ENCODE measurements around the gene RIT2.
"Not testable (repeated sequence)": the region's sequence is repeated elsewhere in the genome, so short reads cannot be mapped to it uniquely, and the experiment has no call there.

Gene RIT2

DNA sequence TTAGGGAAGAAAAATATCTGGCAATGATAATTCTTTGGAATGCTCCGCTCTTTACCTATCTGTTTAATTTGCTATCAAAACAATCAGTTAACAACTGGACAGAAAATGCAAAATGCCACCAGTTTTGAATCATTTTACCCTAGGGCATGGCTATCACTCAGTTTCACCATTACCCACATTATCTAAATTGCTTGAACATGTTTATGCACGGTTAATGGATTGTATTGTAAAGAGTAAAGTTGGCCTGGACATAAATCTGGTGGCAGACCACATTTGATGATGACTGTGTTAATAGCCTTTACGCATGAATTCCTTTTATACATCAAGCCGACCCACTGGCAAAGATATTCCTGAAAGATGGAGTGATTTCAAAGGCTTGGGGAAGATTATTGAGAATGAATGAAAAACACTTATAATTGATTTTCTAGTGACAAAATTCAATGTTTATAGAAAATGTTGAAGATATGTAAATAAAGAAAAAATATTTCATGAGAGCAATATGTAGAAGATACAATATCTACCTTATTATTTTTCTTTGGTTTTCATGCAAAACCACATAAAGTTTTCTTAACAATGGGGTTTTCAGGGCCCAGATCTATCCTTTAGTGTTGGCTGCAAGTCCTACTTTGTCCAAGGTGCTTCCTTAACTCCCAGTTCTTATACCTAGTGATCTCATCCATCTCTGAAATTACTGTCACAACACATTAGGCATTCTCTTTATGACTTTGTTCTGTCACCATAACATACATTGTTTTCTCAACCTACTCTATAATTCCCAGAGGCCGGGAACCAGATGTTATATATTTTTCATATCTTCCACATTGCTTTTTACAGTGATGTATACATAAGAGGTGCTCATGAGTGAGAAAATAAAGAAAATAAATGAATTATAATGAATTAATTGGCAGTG lies 265.1 kb downstream of the RIT2 start:
- no peak for DNase-seq (ENCODE audit: low read depth in 1 of 2, low spot score in 1 of 2)

DNA sequence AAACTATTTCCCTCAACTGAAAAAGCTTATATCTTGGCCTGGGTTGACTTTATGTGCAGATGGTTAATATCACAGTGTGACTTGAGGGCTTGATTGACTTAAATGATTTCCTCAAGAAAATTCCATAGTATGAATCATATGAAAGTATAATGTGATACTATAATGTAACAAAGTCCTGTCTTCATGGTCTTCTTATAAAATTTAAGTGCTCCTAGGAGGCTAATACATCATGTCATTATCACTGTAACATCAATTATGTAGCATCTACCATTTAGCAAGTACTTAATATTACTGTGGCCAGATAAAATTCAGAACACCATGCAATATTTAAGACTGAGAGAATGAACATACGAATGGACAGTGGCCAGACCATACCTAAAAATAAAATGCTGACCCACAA lies 276.1 kb downstream of the RIT2 start:
- DNase-seq (ENCODE audit: low read depth in 1 of 2, low spot score in 1 of 2) = no peak

DNA sequence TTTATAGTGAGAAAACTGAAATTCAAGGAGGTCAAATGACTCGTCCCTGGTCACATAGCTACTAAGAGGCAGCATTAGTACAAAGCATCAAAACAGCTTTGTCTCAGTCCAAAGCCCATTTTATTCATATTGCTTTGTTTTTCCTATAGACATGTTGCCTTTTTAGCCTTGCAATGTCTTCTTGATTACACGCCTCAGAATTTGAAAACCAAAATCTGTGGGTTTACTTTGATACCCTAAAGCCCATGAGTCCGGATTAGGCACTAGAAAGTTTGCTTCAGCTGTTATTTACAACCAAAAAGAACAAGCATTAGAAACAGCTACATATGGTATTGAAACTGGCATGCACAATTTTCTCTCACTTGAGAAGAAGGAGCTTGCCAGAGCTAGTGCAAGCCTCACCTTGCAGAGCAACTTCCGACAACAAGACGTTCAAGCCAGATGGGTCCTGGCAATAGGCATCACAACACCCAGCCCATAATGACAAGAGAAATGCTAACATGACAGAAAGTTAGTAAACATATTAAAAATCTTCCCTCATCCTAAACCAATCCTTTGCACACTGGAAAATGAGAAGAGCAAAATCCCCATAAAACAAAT lies 276.8 kb downstream of the RIT2 start:
- DNase-seq (ENCODE audit: low read depth in 1 of 2, low spot score in 1 of 2) = no peak

DNA sequence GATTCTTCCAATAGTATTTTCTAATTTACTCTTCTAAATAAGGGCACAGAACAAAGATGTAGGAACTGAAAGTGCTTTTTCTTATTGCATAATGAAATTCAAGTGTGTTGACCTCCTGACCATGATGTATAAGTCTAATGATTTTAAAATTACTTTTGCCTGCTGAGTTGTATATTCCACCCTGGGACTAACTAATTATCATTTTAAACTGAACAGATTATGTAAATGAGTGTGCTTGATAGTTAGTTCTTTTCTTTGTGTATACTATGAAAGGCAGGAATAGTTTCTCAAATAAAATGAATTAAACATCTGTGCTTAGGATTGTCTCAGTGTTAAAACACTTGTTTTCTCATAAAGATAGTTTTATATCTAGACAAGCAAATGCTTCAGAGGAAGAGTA lies 284.5 kb downstream of the RIT2 start:
- no peak for DNase-seq (ENCODE audit: low read depth in 1 of 2, low spot score in 1 of 2)

DNA sequence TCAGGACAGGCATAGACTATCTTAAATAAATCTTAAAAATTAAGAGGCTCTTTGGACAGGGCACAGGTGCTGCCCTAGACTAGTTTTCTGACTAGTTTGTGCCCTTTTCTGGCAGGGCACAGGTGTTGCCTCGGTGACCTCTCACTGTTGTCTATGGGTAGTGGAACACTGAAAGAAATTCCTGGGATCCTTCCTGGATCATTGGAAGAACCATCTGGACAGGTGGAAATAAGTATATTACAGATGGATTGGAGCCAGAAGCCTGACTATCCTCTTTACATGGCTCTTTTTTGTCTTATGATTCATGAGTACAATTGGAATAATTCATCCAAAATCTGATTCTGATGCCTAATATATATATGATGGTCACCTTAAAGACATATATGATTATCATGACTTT lies 286.6 kb downstream of the RIT2 start:
- no peak for DNase-seq (ENCODE audit: low read depth in 1 of 2, low spot score in 1 of 2)

DNA sequence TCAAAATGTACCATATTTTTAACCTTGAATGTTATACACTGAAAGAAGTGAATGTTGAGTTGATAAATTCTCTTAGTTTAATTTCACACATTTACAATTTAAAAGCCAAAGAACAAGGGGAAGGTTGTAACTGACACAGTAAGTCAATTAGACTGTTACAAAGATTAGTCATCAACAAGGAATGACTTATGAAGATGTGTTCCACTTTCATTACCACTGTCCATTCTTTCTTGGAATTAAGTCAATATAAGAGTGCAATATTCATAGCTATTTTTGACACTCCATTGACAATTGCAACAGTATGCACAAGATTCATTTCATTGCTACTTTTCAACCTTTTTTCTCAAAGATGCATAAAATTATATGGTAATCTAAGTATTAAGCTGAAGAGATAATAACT lies 291.3 kb downstream of the RIT2 start:
- DNase-seq (ENCODE audit: low read depth in 1 of 2, low spot score in 1 of 2) = no peak

DNA sequence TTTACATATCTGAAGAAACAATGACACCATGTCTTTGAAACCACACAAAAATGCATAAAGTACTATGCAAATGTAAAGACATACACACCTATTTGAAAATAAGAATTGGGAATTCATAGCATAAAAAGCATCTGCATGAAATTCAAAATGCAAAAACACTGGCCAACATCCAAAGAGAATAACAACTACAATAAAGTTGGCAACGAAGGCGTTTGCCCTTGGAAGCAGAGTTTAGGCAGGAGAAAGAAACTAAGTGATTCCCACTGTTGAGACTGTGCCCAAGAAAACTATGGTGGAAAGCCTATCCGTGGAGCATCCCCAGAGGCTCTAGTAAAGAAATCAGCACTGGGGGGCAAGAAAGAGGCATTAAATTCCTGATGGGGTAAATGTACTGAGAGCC lies 292.8 kb downstream of the RIT2 start:
- no peak for DNase-seq (ENCODE audit: low read depth in 1 of 2, low spot score in 1 of 2)

DNA sequence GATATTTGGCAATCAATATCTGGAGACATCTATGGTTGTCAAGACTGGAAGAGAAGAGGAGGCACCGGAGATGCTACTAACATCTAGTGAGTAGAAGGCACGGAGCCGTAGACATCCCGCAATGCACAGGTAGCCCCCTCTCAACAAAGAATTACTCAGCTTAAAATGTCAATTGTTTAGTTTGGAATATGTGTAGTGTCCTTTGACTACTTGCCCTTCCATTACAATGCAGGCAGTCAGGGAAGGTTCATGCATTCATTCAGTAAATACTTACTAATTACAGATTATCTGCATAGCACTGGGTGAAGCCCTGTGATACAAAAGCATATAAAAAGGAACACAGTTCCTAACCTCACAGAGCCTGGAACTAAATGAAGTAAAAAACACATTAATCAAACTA lies 294.0 kb downstream of the RIT2 start:
- no peak for DNase-seq (ENCODE audit: low read depth in 1 of 2, low spot score in 1 of 2)

DNA sequence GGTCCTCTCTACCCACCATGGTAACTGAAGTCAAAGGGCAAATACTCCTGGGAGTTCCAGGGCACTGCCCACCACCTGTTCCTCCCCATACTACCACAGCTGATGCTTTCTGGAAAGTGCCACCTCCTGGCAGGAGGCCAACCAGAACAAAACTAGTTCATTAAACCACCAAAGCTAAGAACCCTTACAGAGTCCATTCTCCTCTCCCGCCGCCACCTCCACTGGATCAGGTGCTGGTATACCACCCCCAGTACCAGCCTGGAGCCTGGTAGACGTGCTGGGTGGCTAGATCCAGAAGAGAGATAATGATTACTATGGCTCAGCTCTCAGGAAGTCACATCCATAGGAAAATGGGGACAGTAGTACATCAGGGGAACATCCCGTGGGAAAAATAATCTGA lies 300.9 kb downstream of the RIT2 start:
- no peak for DNase-seq (ENCODE audit: low read depth in 1 of 2, low spot score in 1 of 2)

DNA sequence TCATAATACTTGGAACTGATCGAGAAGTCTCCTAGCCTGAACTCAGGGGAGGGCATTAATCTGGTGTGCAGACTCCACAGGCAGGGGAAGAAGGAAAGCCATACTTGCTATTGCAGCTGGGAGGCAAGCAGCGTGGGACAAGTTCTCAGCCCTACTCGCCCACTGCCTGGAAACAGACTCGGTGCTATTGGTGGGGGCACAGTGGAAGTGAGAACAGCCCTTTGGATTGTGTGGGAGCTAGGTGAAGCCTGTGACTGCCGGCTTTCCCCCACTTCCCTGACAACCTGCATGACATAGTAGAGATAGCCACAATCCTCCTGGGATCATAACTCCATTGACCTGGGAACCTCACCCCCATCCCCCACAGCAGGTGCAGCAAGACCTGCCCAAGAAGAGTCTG lies 301.3 kb downstream of the RIT2 start:
- DNase-seq (ENCODE audit: low read depth in 1 of 2, low spot score in 1 of 2) = no peak

DNA sequence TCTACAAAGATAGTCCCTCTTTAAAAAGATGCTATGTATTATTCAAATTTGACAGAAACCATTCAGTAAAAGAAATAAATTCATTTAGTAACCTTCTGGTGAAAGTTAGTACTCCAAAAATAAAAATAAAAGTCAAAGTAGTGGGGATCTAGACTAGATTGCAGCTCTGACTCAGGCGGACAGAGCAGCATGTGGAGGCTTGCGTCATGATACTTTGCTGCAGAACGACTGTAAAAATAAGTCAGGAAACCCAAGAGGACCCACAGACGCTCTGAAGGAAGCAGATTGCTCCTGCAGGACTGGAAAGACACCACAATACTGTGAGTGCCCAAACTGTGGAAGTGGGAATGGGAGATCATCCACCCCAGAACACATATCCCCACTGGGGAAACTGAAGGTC lies 301.9 kb downstream of the RIT2 start:
- DNase-seq (ENCODE audit: low read depth in 1 of 2, low spot score in 1 of 2) = no peak

DNA sequence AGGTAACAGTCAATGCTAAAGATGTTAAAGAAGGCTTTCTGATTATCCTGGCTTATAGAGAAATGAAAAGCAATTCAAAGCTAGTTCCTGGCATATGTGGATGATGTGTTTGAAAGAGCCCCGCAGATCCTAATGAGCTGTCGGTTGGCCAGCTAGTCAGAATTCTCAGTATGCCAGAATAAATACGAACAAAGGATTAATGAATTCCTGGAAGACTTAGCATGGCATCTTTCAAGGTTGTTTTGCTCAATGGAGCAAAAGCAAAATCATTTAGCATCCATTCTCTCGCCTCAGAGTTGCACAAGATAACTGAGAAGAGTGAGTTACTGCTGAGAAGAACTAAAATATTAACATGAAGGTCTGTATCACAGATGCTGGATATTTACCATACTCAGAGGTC lies 307.6 kb downstream of the RIT2 start:
- no peak for DNase-seq (ENCODE audit: low read depth in 1 of 2, low spot score in 1 of 2)

DNA sequence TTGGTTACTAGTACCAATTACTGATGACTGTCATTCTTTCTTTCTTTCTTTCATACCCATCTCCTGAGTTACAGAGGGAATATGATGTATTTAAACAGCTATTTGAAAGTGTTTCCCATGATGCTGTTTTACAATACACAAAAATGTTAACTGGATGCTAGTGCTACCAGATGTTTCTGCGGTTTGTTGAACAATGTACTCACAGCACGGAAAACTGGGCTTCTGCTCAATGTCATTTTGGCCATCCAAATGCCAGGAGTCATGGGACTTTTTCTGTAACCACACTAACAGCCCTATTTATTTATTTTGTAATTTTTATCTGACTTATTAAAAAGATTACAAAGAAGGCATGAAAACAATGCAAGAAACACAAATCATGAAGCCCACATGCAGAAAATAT lies 313.8 kb downstream of the RIT2 start:
- no peak for DNase-seq (ENCODE audit: low read depth in 1 of 2, low spot score in 1 of 2)

DNA sequence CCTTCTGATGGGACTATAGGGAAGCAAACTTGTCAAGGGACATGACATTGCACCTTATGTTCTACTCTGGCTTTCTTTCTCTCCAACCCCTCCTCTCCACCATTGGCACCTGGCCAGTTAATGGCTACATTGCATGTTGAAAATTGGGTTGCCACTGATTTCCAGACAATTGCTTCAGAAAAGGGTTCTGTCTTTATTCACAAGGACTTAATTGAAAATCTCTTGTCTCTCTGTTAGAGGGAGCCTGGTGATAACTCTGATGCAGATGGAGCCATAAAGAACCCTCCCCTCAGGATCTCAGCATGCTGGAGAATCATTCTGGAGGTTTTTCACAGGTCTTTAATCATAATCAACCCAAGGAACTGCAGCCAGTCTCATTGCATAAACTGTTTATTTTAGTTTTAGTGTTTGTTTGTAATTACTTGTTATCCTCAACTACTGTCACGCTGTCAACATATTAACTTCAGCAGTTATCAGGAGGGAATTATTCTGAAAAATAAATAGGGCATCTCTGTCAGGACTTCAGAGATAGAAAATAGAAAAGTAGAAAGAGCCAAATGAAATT lies 316.8 kb downstream of the RIT2 start:
- no peak for DNase-seq (ENCODE audit: low read depth in 1 of 2, low spot score in 1 of 2)

DNA sequence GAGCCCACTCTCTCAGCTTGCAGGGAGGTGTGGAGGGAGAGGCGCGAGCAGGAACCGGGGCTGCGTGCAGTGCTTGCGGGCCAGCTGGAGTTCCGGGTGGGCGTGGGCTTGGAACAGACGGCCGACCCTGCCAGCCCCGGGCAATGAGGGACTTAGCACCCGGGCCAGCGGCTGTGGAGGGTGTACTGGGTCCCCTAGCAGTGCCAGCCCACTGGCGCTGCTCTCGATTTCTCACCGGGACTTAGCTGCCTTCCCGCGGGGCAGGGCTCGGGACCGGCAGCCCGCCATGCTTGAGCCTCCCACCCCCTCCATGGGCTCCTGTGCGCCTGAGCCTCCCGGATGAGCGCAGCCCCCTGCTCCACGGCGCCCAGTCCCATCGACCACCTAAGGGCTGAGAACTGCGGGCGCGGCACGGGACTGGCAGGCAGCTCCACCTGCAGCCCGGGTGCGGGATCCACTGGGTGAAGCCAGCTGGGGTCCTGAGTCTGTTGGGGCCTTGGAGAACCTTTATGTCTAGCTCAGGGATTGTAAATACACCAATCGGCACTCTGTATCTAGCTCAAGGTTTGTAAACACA lies 320.2 kb downstream of the RIT2 start:
- DNase-seq (ENCODE audit: low read depth in 1 of 2, low spot score in 1 of 2) = not testable (repeated sequence)

DNA sequence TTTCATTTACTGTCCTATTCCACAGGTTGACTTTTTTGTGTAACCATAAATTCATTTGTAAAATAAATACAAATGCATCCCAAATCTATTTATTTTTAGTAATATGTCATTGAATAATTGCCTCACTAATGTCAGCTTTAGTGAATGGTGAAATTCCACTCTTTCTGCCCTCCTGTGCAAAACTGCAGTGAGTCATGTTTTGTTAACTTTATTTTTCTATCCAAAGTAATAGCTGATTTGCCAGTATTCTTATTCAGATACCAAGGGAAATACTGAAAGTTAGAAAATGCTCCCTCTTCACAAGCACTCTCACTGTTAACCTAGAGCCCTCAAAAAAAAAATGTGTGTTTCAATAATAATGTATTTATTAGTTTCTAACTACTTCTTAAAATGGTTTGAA lies 322.8 kb downstream of the RIT2 start:
- no peak for DNase-seq (ENCODE audit: low read depth in 1 of 2, low spot score in 1 of 2)

DNA sequence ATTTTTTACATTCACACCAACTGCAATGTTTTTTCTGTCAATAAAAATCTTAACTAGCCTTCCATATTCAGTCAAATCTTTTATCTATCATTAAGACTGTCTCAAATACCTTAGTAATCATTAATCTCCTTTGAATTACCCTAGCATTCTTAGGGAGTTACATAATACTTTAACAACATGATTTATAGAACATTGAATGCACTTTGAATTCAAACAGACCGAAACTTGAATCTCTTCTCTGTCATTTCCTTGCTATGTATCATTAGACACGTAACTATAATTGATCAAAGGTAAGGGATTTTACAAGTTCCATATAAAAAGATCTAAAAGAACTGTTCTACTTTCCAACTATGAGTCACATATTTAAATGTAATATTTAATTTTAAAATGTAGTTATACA lies 330.9 kb downstream of the RIT2 start:
- no peak for DNase-seq (ENCODE audit: low read depth in 1 of 2, low spot score in 1 of 2)

DNA sequence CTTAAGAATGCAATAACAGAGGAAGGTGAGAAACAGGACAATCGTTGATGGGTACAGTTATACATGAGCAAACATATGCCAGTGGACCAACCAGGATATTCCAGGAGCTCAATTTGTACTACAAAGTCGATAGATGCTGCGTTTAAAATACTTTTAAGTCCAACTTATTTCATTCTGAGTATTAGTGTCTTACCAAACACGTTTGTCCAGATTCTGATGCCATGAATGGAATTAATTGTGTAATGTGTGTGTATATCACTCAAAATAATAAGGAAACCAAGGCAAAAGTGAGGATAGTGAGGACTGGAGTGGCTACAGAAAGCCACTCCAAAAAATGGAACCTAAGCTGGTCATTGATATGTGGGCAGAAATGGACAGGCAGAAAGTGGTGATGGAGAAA lies 332.6 kb downstream of the RIT2 start:
- no peak for DNase-seq (ENCODE audit: low read depth in 1 of 2, low spot score in 1 of 2)

DNA sequence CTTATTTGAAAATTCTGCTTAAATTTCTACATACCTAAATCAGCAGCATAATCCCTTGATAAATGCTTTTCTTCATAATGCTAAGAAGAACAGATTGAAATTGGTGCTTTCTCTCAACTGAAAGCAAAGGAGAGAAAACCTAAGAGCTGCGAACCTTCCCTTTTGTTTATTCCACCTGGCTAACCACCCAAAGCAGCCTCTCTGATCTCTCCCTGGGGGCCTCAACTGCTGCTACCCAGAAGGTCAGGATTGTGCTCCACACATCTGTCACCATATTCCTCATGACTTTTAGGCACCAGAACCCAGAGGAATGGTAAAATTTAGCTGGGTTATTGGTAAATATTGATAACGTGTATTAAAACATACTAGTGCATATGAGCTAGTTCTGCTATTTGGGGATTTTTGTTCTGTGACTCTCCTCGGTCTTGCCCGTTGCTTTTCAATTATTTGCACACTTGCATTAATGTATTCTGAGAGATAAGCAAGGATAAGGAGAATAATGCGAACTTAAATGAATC lies 334.1 kb downstream of the RIT2 start:
- no peak for DNase-seq (ENCODE audit: low read depth in 1 of 2, low spot score in 1 of 2)

DNA sequence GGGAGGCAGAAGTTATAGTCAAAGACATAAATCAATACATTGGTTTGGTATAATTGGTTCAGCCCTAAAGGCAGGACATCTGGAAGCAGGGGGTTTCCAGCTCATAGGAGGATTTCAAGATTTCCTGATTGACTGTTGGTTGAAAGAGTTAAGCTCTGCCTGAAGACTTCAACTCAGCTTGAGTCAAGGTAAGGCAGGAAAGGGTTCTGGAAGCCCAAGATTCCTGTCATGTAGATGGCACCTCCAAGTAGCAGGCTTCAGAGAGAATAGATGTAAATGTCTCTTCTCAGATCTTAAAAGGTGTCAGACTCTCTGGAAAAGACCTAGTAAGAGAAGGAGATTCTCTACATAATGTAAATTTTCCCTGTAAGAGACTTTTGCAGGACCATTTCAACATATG lies 335.3 kb downstream of the RIT2 start:
- DNase-seq (ENCODE audit: low read depth in 1 of 2, low spot score in 1 of 2) = no peak

DNA sequence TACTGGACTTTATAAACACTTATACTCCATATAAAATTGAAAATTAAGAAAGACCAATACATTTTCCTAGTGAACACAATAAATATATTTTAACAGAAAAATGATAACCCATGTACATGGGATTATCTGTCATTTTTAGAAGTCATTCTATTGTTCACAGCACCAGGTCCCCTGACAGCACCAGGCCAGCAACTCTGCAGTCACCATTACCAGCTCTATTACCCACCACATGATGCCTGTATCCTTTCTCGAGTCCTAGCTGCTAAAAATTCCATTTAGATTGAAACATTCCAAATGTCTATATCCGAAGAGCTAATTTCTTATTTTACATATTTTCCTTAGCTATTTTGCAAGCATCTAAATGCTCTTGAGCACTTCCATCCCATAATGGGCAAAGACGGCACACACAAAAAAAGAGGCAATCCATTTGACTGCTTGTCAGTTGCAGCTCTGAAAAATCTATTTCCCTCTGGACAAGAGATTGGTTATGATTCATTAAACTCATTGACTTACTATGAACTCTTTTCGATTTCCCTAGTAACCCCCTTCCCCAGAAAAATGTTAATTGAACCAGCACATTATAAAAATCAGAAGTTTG lies 336.9 kb downstream of the RIT2 start:
- DNase-seq (ENCODE audit: low read depth in 1 of 2, low spot score in 1 of 2) = no peak

DNA sequence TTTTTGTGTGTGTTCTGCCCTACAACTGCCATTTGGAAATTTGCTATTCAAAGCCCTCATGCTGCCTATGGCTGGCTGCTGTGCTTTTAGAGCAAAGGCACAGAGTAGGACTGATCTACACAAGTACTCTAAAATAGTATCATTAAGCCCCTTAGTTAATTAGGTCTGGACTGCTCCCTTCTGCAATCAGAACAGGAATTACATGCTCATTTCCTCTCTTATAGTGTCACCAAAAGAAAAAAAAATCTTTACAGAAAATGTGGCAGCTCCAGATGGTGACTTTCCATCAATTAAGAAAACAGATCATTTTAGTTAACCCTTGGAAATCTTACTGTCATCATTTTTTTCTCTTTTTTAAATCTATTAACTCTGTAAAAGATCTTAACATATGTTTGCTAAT lies 337.5 kb downstream of the RIT2 start:
- DNase-seq (ENCODE audit: low read depth in 1 of 2, low spot score in 1 of 2) = no peak
